ENCODE results near the gene CPNE5.

- TF ChIP-seq, protein P1, sequence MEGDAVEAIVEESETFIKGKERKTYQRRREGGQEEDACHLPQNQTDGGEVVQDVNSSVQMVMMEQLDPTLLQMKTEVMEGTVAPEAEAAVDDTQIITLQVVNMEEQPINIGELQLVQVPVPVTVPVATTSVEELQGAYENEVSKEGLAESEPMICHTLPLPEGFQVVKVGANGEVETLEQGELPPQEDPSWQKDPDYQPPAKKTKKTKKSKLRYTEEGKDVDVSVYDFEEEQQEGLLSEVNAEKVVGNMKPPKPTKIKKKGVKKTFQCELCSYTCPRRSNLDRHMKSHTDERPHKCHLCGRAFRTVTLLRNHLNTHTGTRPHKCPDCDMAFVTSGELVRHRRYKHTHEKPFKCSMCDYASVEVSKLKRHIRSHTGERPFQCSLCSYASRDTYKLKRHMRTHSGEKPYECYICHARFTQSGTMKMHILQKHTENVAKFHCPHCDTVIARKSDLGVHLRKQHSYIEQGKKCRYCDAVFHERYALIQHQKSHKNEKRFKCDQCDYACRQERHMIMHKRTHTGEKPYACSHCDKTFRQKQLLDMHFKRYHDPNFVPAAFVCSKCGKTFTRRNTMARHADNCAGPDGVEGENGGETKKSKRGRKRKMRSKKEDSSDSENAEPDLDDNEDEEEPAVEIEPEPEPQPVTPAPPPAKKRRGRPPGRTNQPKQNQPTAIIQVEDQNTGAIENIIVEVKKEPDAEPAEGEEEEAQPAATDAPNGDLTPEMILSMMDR (conservative IDR thresholded peaks at IDR 0.05; ENCODE audit: low read depth, low read length): no peak
- no peak for TF ChIP-seq CHD1 (IDR thresholded peaks at IDR 0.05; ENCODE audit: low read depth, low read length)
- TF ChIP-seq SMC3 (IDR thresholded peaks at IDR 0.05; ENCODE audit: low read depth, low read length): no peak
- no peak for TF ChIP-seq USF2 (IDR thresholded peaks at IDR 0.05; ENCODE audit: low read depth, low read length)
- no peak for TF ChIP-seq POLR2A (IDR thresholded peaks at IDR 0.05; ENCODE audit: low read depth, low read length)
- TF ChIP-seq RCOR1 (IDR thresholded peaks at IDR 0.05; ENCODE audit: insufficient replicate concordance, low read length): no peak
- no peak for TF ChIP-seq BHLHE40 (IDR thresholded peaks at IDR 0.05; ENCODE audit: low read depth, low read length)
- no peak for TF ChIP-seq FOS (IDR thresholded peaks at IDR 0.05; ENCODE audit: low read depth, low read length)
- no peak for TF ChIP-seq MAFK (IDR thresholded peaks at IDR 0.05; ENCODE audit: low read depth, low read length)
- no peak for TF ChIP-seq RAD21 (IDR thresholded peaks at IDR 0.05; ENCODE audit: low read length)
- no peak for TF ChIP-seq MXI1 (IDR thresholded peaks at IDR 0.05; ENCODE audit: borderline replicate concordance, low read depth, low read length)
- no peak for TF ChIP-seq RFX5 (IDR thresholded peaks at IDR 0.05; ENCODE audit: low read depth, low read length)
Measured at GRCh38 chr6:36829919-36830544, 9.2 kb downstream of the CPNE5 start.
